Measurements from ENCODE around the gene ATRIP.

GRCh38 chr3:48467473-48468267 lies 21.1 kb downstream of the ATRIP start:
- 0 out of 2 replicates have a peak, but pooled peaks have one; percentile 4 for TF ChIP-seq POLR2AphosphoS5 (IDR thresholded peaks at IDR 0.05; ENCODE audit: borderline replicate concordance, low read depth, low read length)
- TF ChIP-seq EZH2 (IDR thresholded peaks at IDR 0.05): no peak
